ENCODE measurements around the gene KLK10. TPM values are rescaled to one million over a fixed set of nuclear protein-coding genes. Genes with fewer than 3 reads are reported as not detected.

The KLK10 gene
- total RNA-seq, 1 donor from 2014 or later: not detected

Other genes starting within 250 kb of the KLK10 start
- gene GPR32, start 249.2 kb downstream of the KLK10 start, total RNA-seq: not detected in 3 replicates
- not detected in 3 replicates for gene ACP4, start 229.3 kb downstream of the KLK10 start, total RNA-seq
- not detected in 3 replicates for gene KLK1, start 195.9 kb downstream of the KLK10 start, total RNA-seq
- not detected in 3 replicates for gene KLK15, start 186.1 kb downstream of the KLK10 start, total RNA-seq
- not detected in 3 replicates for gene KLK3, start 164.8 kb downstream of the KLK10 start, total RNA-seq
- not detected in 3 replicates for gene KLK2, start 146.3 kb downstream of the KLK10 start, total RNA-seq
- not detected in 3 replicates for gene KLK4, start 108.3 kb downstream of the KLK10 start, total RNA-seq
- gene KLK5, start 66.7 kb downstream of the KLK10 start, total RNA-seq: 0.38 to 0.42 TPM in 2 of 3 replicates, not detected in the other
- gene KLK6, start 50.1 kb downstream of the KLK10 start, total RNA-seq: not detected in 3 replicates
- gene KLK7, start 35.8 kb downstream of the KLK10 start, total RNA-seq: not detected in 3 replicates
- gene KLK8, start 18.1 kb downstream of the KLK10 start, total RNA-seq: not detected in 3 replicates
- gene KLK11, start 6.9 kb upstream of the KLK10 start, total RNA-seq: not detected in 3 replicates
- not detected in 3 replicates for gene KLK12, start 15.3 kb upstream of the KLK10 start, total RNA-seq
- gene KLK13, start 45.4 kb upstream of the KLK10 start, total RNA-seq: not detected in 3 replicates
- gene KLK14, start 63.2 kb upstream of the KLK10 start, total RNA-seq: not detected in 3 replicates
- gene CTU1, start 88.7 kb upstream of the KLK10 start, total RNA-seq: 5.2 to 6.1 TPM (median 5.2 TPM) in 3 replicates
- gene SIGLEC9, start 105.2 kb upstream of the KLK10 start, total RNA-seq: not detected in 3 replicates
- not detected in 3 replicates for gene SIGLEC7, start 122.6 kb upstream of the KLK10 start, total RNA-seq
- not detected in 3 replicates for gene CD33, start 205.4 kb upstream of the KLK10 start, total RNA-seq
- gene SIGLECL1, start 231.4 kb upstream of the KLK10 start, total RNA-seq: not detected in 3 replicates